ENCODE data around the gene WNT1. TPM values are rescaled to one million over a fixed set of nuclear protein-coding genes. Genes with fewer than 3 reads are reported as not detected.

WNT1 gene
- total RNA-seq, 2 donors from 2014 or later = not detected

GRCh38 chr12:49030119-49030518, 52.0 kb downstream of the WNT1 start:
- H3K4me3 ChIP-seq (ENCODE audit: low read length) = no peak overlapping the region
- H3K4me1 Mint-ChIP-seq = no peaks in the 10 kb centered on the region
- no peaks in the 10 kb centered on the region for H3K27me3 Mint-ChIP-seq (ENCODE audit: insufficient read depth)
- no peaks in the 10 kb centered on the region for H3K9me3 Mint-ChIP-seq
- peaks cover 86% of the 10 kb centered on the region for H3K36me3 ChIP-seq (ENCODE audit: control insufficient read depth, insufficient read depth, low read length)
- H3K27ac ChIP-seq (ENCODE audit: low read depth, low read length) = no peak overlapping the region
- DNase-seq = no peak
- WGBS, 2 experiments (ENCODE audit: insufficient coverage in 1 of 2, insufficient read length in 1 of 2) = 80 to 94% methylated on average over 1 to 7 of the region's 8 CpGs
- TF ChIP-seq CTCF (conservative IDR thresholded peaks at IDR 0.05) = no peak
- no peak overlapping the region for H3K27ac Mint-ChIP-seq
- no peak overlapping the region for H3K9ac ChIP-seq (ENCODE audit: extremely low read depth, low read length, poor library complexity, severe bottlenecking)
- H3K27me3 ChIP-seq (ENCODE audit: control insufficient read depth, insufficient read depth, low read length, poor library complexity, severe bottlenecking) = no peaks in the 10 kb centered on the region
- H3K4me3 Mint-ChIP-seq = no peak overlapping the region
- H3K36me3 Mint-ChIP-seq (ENCODE audit: low read depth) = peaks cover 81% of the 10 kb centered on the region
- H3K4me1 ChIP-seq (ENCODE audit: control insufficient read depth, insufficient read depth, low read length) = no peaks in the 10 kb centered on the region
- H3K9me3 ChIP-seq (ENCODE audit: control insufficient read depth, low read length) = no peaks in the 10 kb centered on the region

DNA sequence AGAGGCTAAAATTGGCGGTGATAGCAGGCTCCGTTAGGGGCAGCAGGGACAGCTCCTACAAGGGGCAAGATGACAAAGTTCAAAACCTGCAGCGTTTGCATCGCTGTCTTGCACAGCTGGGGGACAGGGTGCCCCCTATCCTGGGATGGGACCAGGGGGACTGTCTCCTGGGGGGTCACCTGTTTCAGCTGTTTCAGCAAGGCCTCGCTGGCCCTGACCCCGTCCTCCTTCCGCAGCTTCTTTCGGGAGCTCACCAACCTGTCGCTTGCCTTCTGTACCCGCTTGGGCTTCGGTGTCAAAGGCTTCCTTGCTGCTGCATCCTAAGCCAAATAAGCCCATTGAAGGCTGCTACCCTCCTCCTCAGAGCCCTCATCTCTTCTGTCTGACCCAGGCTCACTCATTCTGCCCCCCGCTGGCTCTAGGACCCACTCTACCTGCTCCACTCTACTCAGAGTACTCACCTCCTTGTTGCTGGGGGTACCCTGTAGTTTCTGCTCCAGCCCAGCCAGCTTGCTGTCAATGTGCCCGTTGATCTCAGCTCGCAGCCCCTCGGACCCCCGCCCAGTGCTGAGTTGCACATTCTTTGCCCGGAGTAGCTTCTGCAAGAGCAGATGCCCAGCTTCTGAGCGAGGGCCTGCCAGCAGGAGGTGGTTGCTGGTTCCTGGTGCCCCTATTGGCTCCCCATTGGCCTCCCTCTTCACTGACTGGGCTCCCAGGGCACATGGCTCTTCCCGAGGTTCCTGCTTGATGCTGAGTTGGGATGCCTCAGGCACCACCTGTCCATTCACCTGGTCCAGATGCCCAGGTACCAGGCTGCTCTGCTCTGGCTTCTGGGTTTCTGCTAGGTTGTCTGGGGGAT, 52.8 kb downstream of the WNT1 start:
- TF ChIP-seq CTCF (conservative IDR thresholded peaks at IDR 0.05) = no peak
- H3K4me1 Mint-ChIP-seq = no peaks in the 10 kb centered on the region
- no peak overlapping the region for H3K4me3 ChIP-seq (ENCODE audit: low read length)
- H3K4me3 Mint-ChIP-seq = no peak overlapping the region
- H3K9ac ChIP-seq (ENCODE audit: extremely low read depth, low read length, poor library complexity, severe bottlenecking) = no peak overlapping the region
- H3K9me3 Mint-ChIP-seq = no peaks in the 10 kb centered on the region
- no peak overlapping the region for H3K27ac ChIP-seq (ENCODE audit: low read depth, low read length)
- no peaks in the 10 kb centered on the region for H3K9me3 ChIP-seq (ENCODE audit: control insufficient read depth, low read length)
- WGBS, 2 experiments (ENCODE audit: insufficient coverage in 1 of 2, insufficient read length in 1 of 2) = 95 to 97% methylated on average over 15 to 19 of the region's 19 CpGs
- H3K36me3 ChIP-seq (ENCODE audit: control insufficient read depth, insufficient read depth, low read length) = peaks cover 85% of the 10 kb centered on the region
- no peaks in the 10 kb centered on the region for H3K27me3 ChIP-seq (ENCODE audit: control insufficient read depth, insufficient read depth, low read length, poor library complexity, severe bottlenecking)
- H3K27me3 Mint-ChIP-seq (ENCODE audit: insufficient read depth) = no peaks in the 10 kb centered on the region
- no peak for DNase-seq
- no peaks in the 10 kb centered on the region for H3K4me1 ChIP-seq (ENCODE audit: control insufficient read depth, insufficient read depth, low read length)
- H3K27ac Mint-ChIP-seq = no peak overlapping the region
- H3K36me3 Mint-ChIP-seq (ENCODE audit: low read depth) = peaks cover 81% of the 10 kb centered on the region

DNA sequence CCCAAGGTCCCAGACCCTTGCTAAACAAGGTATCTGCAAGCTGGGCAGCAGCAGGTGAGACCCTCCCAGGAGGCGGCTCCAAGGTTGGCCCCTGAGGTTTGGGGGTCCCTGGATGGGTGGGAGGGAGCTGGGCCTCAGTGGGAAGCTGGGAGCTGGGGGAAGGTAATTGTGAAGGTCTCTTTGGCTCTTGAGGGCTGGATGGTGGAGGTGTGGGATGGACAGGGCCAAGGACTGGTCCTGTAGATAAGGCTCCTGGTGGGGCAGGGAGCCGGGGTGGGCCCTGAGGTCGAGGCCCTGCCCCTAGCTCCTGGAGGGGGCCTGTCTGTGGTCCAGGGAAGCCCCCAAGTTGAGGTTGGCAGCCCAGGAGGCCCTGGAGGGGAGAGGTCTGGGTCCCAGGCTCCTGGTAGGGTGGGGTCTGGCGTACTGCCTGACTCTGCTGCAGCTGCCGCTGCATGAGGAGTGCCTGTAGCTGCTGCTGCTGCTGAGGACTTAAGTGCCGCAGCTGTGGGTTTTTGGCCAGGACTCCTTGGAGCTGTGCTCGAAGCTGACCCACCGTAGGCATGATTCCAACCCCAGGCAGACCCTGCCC, 53.5 kb downstream of the WNT1 start:
- peaks cover 83% of the 10 kb centered on the region for H3K36me3 ChIP-seq (ENCODE audit: control insufficient read depth, insufficient read depth, low read length)
- Mint-ChIP-seq H3K4me3 (no peak overlapping the region), H3K27me3 (ENCODE audit: insufficient read depth) (no peaks in the 10 kb centered on the region), H3K36me3 (ENCODE audit: low read depth) (peaks cover 79% of the 10 kb centered on the region), H3K27ac (no peak overlapping the region), H3K4me1 (no peaks in the 10 kb centered on the region), H3K9me3 (no peaks in the 10 kb centered on the region)
- TF ChIP-seq CTCF (conservative IDR thresholded peaks at IDR 0.05) = no peak
- no peaks in the 10 kb centered on the region for H3K27me3 ChIP-seq (ENCODE audit: control insufficient read depth, insufficient read depth, low read length, poor library complexity, severe bottlenecking)
- H3K9me3 ChIP-seq (ENCODE audit: control insufficient read depth, low read length) = no peaks in the 10 kb centered on the region
- no peak for DNase-seq
- 94 to 100% methylated on average over 5 to 8 of the region's 8 CpGs for WGBS, 2 experiments (ENCODE audit: insufficient coverage in 1 of 2, insufficient read length in 1 of 2)
- H3K9ac ChIP-seq (ENCODE audit: extremely low read depth, low read length, poor library complexity, severe bottlenecking) = no peak overlapping the region
- H3K4me3 ChIP-seq (ENCODE audit: low read length) = no peak overlapping the region
- no peaks in the 10 kb centered on the region for H3K4me1 ChIP-seq (ENCODE audit: control insufficient read depth, insufficient read depth, low read length)
- H3K27ac ChIP-seq (ENCODE audit: low read depth, low read length) = no peak overlapping the region

Other genes with a start within 250 kb of the WNT1 start
- gene ADCY6, start 189.2 kb upstream of the WNT1 start, total RNA-seq = 10 to 100 TPM; 52.8 to 58.6 TPM
- gene CACNB3, start 159.8 kb upstream of the WNT1 start, total RNA-seq = 10 to 100 TPM; 40.6 to 59.9 TPM
- 100 to 1,000 TPM in 1 of 2 donors, 10 to 100 TPM in 1; 98.5 to 108 TPM for gene DDX23, start 126.2 kb upstream of the WNT1 start, total RNA-seq
- 10 to 100 TPM; 10.7 to 18.9 TPM for gene RND1, start 112.5 kb upstream of the WNT1 start, total RNA-seq
- 10 to 100 TPM; 30.1 to 30.7 TPM for gene FKBP11, start 52.8 kb upstream of the WNT1 start, total RNA-seq
- gene ARF3, start 20.8 kb upstream of the WNT1 start, total RNA-seq = 100 to 1,000 TPM; 237 to 288 TPM
- under 1 TPM; 0.20 to 0.29 TPM for gene WNT10B, start 6.6 kb upstream of the WNT1 start, total RNA-seq
- gene DDN, start 21.1 kb downstream of the WNT1 start, total RNA-seq = under 1 TPM; 0.31 to 0.33 TPM
- 10 to 100 TPM; 27.6 to 38.1 TPM for gene PRKAG1, start 40.5 kb downstream of the WNT1 start, total RNA-seq
- 100 to 1,000 TPM; 118 to 123 TPM for gene KMT2D, start 82.5 kb downstream of the WNT1 start, total RNA-seq
- gene RHEBL1, start 91.7 kb downstream of the WNT1 start, total RNA-seq = 1 to 10 TPM; 2.5 to 3.2 TPM
- under 1 TPM; 0.15 to 0.51 TPM for gene DHH, start 116.5 kb downstream of the WNT1 start, total RNA-seq
- 10 to 100 TPM; 89.5 to 98.6 TPM for gene LMBR1L, start 132.5 kb downstream of the WNT1 start, total RNA-seq
- 1,000 to 10,000 TPM; 1,474 to 1,587 TPM for gene TUBA1B, start 153.1 kb downstream of the WNT1 start, total RNA-seq
- gene TUBA1A, start 210.8 kb downstream of the WNT1 start, total RNA-seq = 100 to 1,000 TPM; 166 to 298 TPM

Measured in endodermal cell (in vitro differentiated cells).